Astrocyte (in vitro differentiated cells and primary cell): ENCODE results near the gene XRCC6. TPM values are rescaled to one million over a fixed set of nuclear protein-coding genes. Genes with fewer than 3 reads are reported as not detected.

Source experiments
- DNase-seq: peaks from one replicate; pipeline ENCODE4 v3.0.0-alpha.2; 2010; ENCODE audit warnings: low read depth
- FAIRE-seq: peaks from 2 replicates; lab custom pipeline; 2011; peaks lifted over from hg19 to GRCh38; lab: Jason Lieb, UNC
- H2AFZ ChIP-seq: 2 replicates; pipeline ENCODE4 v1.6.0; 2012; ENCODE audit warnings: low read depth, low read length, inconsistent platforms
- H3K27ac ChIP-seq: 2 replicates; pipeline ENCODE4 v1.5.1; 2011; ENCODE audit warnings: low read depth, low read length, inconsistent platforms
- H3K27me3 ChIP-seq: 2 replicates; pipeline ENCODE4 v1.6.0; 2011; ENCODE audit warnings: low read length, inconsistent platforms; ENCODE audit not compliant: insufficient read depth
- H3K36me3 ChIP-seq: 2 replicates; pipeline ENCODE4 v1.5.1; 2011; ENCODE audit warnings: low read length, inconsistent platforms; ENCODE audit not compliant: insufficient read depth
- H3K4me1 ChIP-seq: 2 replicates; pipeline ENCODE4 v1.5.1; 2011; ENCODE audit warnings: low read length, inconsistent platforms; ENCODE audit not compliant: insufficient read depth
- H3K4me2 ChIP-seq: 2 replicates; pipeline ENCODE4 v1.6.0; 2012; ENCODE audit warnings: low read length, inconsistent platforms
- H3K4me3 ChIP-seq: 2 replicates; pipeline ENCODE4 v1.5.1; 2011; ENCODE audit warnings: low read depth, mild to moderate bottlenecking, low read length, inconsistent platforms; ENCODE audit not compliant: insufficient read depth
- H3K79me2 ChIP-seq: 2 replicates; pipeline ENCODE4 v1.6.0; 2012; ENCODE audit warnings: mild to moderate bottlenecking, low read length, inconsistent platforms; ENCODE audit not compliant: insufficient read depth
- H3K9ac ChIP-seq: 2 replicates; pipeline ENCODE4 v1.6.0; 2012; ENCODE audit warnings: mild to moderate bottlenecking, low read length, inconsistent platforms
- H3K9me3 ChIP-seq: 2 replicates; pipeline ENCODE4 v1.5.1; 2012; ENCODE audit warnings: low read depth, mild to moderate bottlenecking, low read length, inconsistent platforms; ENCODE audit not compliant: insufficient read depth
- H4K20me1 ChIP-seq: 2 replicates; pipeline ENCODE4 v1.6.0; 2012; ENCODE audit warnings: low read length, inconsistent platforms; ENCODE audit not compliant: insufficient read depth
- H3K27ac Mint-ChIP-seq: one replicate; pipeline ENCODE4 v1.8.0; 2021; ENCODE audit warnings: mild to moderate bottlenecking, mixed read lengths; ENCODE audit not compliant: unreplicated experiment
- H3K27me3 Mint-ChIP-seq: one replicate; pipeline ENCODE4 v1.8.0; 2021; ENCODE audit warnings: low read depth, mixed read lengths; ENCODE audit not compliant: unreplicated experiment
- H3K36me3 Mint-ChIP-seq: one replicate; pipeline ENCODE4 v1.8.0; 2021; ENCODE audit warnings: low read depth, mixed read lengths; ENCODE audit not compliant: unreplicated experiment
- H3K4me1 Mint-ChIP-seq: one replicate; pipeline ENCODE4 v1.8.0; 2021; ENCODE audit warnings: low read depth, mixed read lengths; ENCODE audit not compliant: unreplicated experiment
- H3K4me3 Mint-ChIP-seq: one replicate; pipeline ENCODE4 v1.8.0; 2021; ENCODE audit warnings: mild to moderate bottlenecking, moderate library complexity, mixed read lengths; ENCODE audit not compliant: unreplicated experiment
- H3K9me3 Mint-ChIP-seq: one replicate; pipeline ENCODE4 v1.8.0; 2021; ENCODE audit warnings: mild to moderate bottlenecking, mixed read lengths; ENCODE audit not compliant: unreplicated experiment
- EZH2 ChIP-seq: IDR thresholded peaks from 2 replicates; pipeline ENCODE4 v1.6.1; 2012; ENCODE audit warnings: mild to moderate bottlenecking, low read length, inconsistent platforms; ENCODE audit not compliant: insufficient read depth
- total RNA-seq: library from RNA; stranded (reverse); gene quantifications from 2 replicates; pipeline ENCODE4 v1.2.1, GENCODE V29; 2021
- TF ChIP-seq, protein P1 (sequence below): IDR thresholded peaks from 2 replicates; pipeline ENCODE4 v1.5.1; 2011; ENCODE audit warnings: low read depth, mild to moderate bottlenecking, inconsistent platforms, low read length, moderate library complexity; ENCODE audit not compliant: insufficient read depth

The XRCC6 gene
- total RNA-seq, 1 donor from 2014 or later, result 232 TPM

GRCh38 chr22:41573677-41574076, 47.4 kb upstream of the XRCC6 start:
- Histone ChIP-seq H3K36me3 (peaks cover 5% of the 10 kb centered on the region), H3K27ac (no peak overlapping the region), H3K4me3 (no peak overlapping the region), H3K9me3 (no peaks in the 10 kb centered on the region), H3K27me3 (no peaks in the 10 kb centered on the region), H3K79me2 (no peaks in the 10 kb centered on the region), H3K4me2 (no peak overlapping the region), H2AFZ (no peak overlapping the region), H3K9ac (no peak overlapping the region), H4K20me1 (peaks cover 4% of the 10 kb centered on the region), H3K4me1 (no peaks in the 10 kb centered on the region)
- no peak overlapping the region for H3K4me3 Mint-ChIP-seq
- H3K4me1 Mint-ChIP-seq, result no peaks in the 10 kb centered on the region
- TF ChIP-seq, protein P1, sequence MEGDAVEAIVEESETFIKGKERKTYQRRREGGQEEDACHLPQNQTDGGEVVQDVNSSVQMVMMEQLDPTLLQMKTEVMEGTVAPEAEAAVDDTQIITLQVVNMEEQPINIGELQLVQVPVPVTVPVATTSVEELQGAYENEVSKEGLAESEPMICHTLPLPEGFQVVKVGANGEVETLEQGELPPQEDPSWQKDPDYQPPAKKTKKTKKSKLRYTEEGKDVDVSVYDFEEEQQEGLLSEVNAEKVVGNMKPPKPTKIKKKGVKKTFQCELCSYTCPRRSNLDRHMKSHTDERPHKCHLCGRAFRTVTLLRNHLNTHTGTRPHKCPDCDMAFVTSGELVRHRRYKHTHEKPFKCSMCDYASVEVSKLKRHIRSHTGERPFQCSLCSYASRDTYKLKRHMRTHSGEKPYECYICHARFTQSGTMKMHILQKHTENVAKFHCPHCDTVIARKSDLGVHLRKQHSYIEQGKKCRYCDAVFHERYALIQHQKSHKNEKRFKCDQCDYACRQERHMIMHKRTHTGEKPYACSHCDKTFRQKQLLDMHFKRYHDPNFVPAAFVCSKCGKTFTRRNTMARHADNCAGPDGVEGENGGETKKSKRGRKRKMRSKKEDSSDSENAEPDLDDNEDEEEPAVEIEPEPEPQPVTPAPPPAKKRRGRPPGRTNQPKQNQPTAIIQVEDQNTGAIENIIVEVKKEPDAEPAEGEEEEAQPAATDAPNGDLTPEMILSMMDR, result no peak
- no peak for TF ChIP-seq EZH2
- no peaks in the 10 kb centered on the region for H3K27me3 Mint-ChIP-seq
- H3K36me3 Mint-ChIP-seq, result peaks cover 13% of the 10 kb centered on the region
- H3K9me3 Mint-ChIP-seq, result no peaks in the 10 kb centered on the region
- DNase-seq, result no peak
- no peak overlapping the region for H3K27ac Mint-ChIP-seq
- FAIRE-seq, result no peak

GRCh38 chr22:41574847-41575381, 46.2 kb upstream of the XRCC6 start:
- H3K4me1 ChIP-seq, result no peaks in the 10 kb centered on the region
- TF ChIP-seq EZH2, result no peak
- TF ChIP-seq, protein P1, result no peak
- no peak overlapping the region for H3K4me2 ChIP-seq

GRCh38 chr22:41575533-41575932, 45.6 kb upstream of the XRCC6 start:
- Histone ChIP-seq H3K27me3 (no peaks in the 10 kb centered on the region), H3K36me3 (peaks cover 5% of the 10 kb centered on the region), H3K79me2 (no peaks in the 10 kb centered on the region), H3K4me3 (no peak overlapping the region), H3K9ac (no peak overlapping the region), H3K4me2 (no peak overlapping the region), H2AFZ (no peak overlapping the region), H3K9me3 (no peaks in the 10 kb centered on the region), H3K4me1 (no peaks in the 10 kb centered on the region), H3K27ac (no peak overlapping the region), H4K20me1 (peaks cover 8% of the 10 kb centered on the region)
- Mint-ChIP-seq H3K9me3 (no peaks in the 10 kb centered on the region), H3K36me3 (peaks cover 16% of the 10 kb centered on the region), H3K27me3 (no peaks in the 10 kb centered on the region), H3K4me3 (no peak overlapping the region), H3K27ac (no peak overlapping the region), H3K4me1 (no peaks in the 10 kb centered on the region)
- FAIRE-seq (no peak), DNase-seq (no peak)
- TF ChIP-seq, protein P1, result no peak
- TF ChIP-seq EZH2, result no peak

More at GRCh38 chr22:41574847-41575381, 46.2 kb upstream of the XRCC6 start:
- H3K79me2 ChIP-seq, result no peaks in the 10 kb centered on the region
- Mint-ChIP-seq H3K4me3 (no peak overlapping the region), H3K27ac (no peak overlapping the region), H3K9me3 (no peaks in the 10 kb centered on the region), H3K27me3 (no peaks in the 10 kb centered on the region), H3K36me3 (peaks cover 16% of the 10 kb centered on the region), H3K4me1 (no peaks in the 10 kb centered on the region)
- H3K9ac ChIP-seq, result no peak overlapping the region
- H3K27me3 ChIP-seq, result no peaks in the 10 kb centered on the region
- no peak overlapping the region for H3K27ac ChIP-seq
- no peak overlapping the region for H2AFZ ChIP-seq
- peaks cover 7% of the 10 kb centered on the region for H4K20me1 ChIP-seq
- H3K36me3 ChIP-seq, result peaks cover 5% of the 10 kb centered on the region
- FAIRE-seq (no peak), DNase-seq (no peak)
- H3K4me3 ChIP-seq, result no peak overlapping the region
- no peaks in the 10 kb centered on the region for H3K9me3 ChIP-seq
